Measurements from ENCODE around the gene DENND1C.

Gene DENND1C

DNA sequence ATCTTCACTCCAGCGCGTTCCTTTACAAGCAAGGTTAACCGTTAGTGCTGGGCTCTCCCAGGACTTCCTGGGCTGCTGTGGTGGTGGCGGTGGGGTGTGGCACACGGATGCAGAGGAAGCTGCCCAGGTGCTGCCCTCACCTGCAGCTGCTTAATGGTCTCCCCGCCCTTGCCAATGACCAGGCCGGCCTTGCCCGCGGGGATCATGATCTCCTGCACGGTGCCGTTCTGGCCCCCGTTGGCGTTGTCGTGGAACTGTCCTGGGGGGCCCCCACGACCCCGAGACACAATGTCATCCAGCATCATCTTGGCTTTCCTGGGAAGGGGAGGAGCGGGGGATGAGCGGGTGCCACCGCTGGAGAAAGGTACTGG is 63.0 kb downstream of the DENND1C start:
- DNase-seq = no peak

DNA sequence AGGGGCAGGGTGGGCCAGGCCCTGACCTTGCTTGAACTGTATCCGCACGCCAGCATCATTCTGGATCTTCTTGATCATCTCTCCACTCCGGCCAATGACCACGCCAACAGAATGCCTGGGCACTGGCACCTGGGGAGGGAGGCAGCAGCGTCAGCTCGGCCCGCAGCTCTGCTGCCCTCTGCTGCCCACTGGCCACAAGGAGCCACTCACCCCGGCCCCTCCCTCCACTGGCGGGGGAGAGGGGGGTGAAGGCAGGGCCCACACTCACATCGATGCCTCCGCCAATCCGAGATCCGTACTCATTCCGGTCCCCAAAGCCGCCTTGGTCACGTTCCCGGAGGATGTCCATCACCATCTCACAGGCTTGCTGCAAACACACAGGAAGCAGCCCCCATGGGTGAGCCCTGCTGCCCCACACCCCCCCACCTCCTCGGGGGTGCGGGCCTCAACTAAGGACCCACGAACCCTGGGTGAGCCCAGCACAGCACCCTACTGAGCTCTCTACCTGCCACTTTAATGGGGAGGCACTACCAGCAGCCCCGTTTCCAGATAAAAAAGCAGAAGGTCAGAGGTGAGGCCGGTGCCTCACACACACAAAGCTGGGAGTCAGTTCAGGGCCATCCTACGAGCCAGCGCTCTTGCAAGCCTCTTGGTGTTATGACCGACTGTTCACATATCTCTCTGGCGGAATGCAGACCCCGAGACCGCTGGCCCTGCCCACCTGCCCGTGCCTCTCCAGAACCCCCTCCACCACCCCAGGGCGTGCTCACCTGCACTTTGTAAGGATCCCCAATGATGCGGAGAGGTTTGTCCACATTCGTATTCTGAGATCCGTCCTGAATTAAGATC is 63.6 kb downstream of the DENND1C start:
- DNase-seq = no peak

Measured in CD4-positive, alpha-beta T cell treated with Interleukin-17A for 4 hours (primary cell).